Nephron progenitor cell (in vitro differentiated cells): ENCODE data around the gene CLEC16A.
A peak's percentile ranks its signal among the peaks of the same experiment; 100 is the strongest.

Experiments used
- DNase-seq: peaks from one replicate; pipeline ENCODE4 v3.0.0; 2021
- H3K27ac Mint-ChIP-seq: 2 replicates; pipeline ENCODE4 v1.8.0; 2021; ENCODE audit warnings: mild to moderate bottlenecking, moderate library complexity, mixed read lengths
- H3K27me3 Mint-ChIP-seq: 2 replicates; pipeline ENCODE4 v1.8.0; 2021; ENCODE audit warnings: mild to moderate bottlenecking, low read depth, mixed read lengths; ENCODE audit not compliant: poor library complexity
- H3K36me3 Mint-ChIP-seq: 2 replicates; pipeline ENCODE4 v1.8.0; 2021; ENCODE audit warnings: low read depth, mixed read lengths
- H3K4me1 Mint-ChIP-seq: 2 replicates; pipeline ENCODE4 v1.8.0; 2021; ENCODE audit warnings: mixed read lengths
- H3K4me3 Mint-ChIP-seq: 2 replicates; pipeline ENCODE4 v1.8.0; 2021; ENCODE audit warnings: mild to moderate bottlenecking, moderate library complexity, mixed read lengths
- H3K9me3 Mint-ChIP-seq: 2 replicates; pipeline ENCODE4 v1.8.0; 2021; ENCODE audit warnings: mild to moderate bottlenecking, moderate library complexity, mixed read lengths
- TF ChIP-seq, protein P1 (sequence below): fragments of 200-600 bp; sonication (generic); IDR thresholded peaks from 2 replicates; pipeline ENCODE4 v1.5.0; 2021; ENCODE audit warnings: antibody characterized with exemption

The CLEC16A gene

DNA sequence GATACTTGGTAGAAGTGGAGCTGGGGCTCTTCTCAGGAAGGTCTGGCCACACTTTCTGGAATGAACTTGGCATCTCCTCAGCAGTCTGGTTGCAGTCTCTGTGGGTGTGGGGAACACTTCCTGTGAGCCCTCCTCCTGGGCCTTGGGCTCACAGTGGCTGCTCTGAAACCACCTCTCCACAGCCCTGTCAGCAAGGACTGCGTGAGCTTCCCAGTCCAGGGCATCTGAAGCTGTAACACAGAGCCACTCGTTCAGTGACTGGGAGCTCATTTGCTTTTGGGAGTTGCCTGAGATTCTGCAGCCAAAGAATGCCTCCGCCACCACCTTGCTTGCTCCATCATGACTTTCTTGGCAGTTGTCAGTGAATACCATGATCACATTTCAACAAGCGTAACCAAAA lies 60.0 kb downstream of the CLEC16A start:
- no peak overlapping the region for H3K27ac Mint-ChIP-seq
- TF ChIP-seq, protein P1, sequence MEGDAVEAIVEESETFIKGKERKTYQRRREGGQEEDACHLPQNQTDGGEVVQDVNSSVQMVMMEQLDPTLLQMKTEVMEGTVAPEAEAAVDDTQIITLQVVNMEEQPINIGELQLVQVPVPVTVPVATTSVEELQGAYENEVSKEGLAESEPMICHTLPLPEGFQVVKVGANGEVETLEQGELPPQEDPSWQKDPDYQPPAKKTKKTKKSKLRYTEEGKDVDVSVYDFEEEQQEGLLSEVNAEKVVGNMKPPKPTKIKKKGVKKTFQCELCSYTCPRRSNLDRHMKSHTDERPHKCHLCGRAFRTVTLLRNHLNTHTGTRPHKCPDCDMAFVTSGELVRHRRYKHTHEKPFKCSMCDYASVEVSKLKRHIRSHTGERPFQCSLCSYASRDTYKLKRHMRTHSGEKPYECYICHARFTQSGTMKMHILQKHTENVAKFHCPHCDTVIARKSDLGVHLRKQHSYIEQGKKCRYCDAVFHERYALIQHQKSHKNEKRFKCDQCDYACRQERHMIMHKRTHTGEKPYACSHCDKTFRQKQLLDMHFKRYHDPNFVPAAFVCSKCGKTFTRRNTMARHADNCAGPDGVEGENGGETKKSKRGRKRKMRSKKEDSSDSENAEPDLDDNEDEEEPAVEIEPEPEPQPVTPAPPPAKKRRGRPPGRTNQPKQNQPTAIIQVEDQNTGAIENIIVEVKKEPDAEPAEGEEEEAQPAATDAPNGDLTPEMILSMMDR, result no peak
- DNase-seq, result no peak
- peaks cover 21% of the 10 kb centered on the region for H3K36me3 Mint-ChIP-seq
- H3K9me3 Mint-ChIP-seq, result no peaks in the 10 kb centered on the region
- H3K4me3 Mint-ChIP-seq, result no peak overlapping the region
- H3K4me1 Mint-ChIP-seq, result peaks cover 10% of the 10 kb centered on the region
- peaks cover 5% of the 10 kb centered on the region for H3K27me3 Mint-ChIP-seq

DNA sequence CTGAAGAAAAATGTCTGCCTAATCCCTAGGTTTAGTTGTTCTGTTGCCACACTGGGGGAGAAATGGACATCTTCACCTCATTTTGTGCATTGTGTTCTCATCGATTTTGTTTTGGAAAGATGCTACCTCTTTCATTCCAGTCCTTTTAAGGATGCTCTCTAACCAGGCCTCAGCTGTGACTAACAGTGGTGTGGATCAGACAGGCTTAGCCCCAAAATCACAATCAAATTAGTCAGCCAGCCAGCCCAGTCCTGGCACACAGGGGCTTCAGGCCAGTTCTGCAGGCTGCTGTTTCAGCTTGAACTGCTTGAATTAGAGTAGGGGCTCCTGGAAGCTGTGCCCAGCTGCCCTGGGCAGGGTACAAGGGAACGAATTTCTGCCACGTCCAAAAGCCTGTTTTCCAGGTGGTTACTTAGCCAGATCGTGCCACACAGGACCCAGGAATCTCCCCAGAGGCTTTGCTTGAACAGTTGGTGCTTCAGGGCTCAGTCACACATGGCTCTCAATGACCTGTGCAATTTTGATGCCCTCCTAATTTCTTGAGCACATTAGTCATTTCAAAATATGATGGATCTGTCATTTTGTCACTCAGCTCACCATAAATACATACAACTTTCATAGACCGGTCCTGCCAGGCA lies 60.7 kb downstream of the CLEC16A start:
- Mint-ChIP-seq H3K36me3 (peaks cover 26% of the 10 kb centered on the region), H3K27ac (no peak overlapping the region), H3K27me3 (peaks cover 5% of the 10 kb centered on the region), H3K4me1 (peaks cover 10% of the 10 kb centered on the region), H3K4me3 (no peak overlapping the region), H3K9me3 (no peaks in the 10 kb centered on the region)
- TF ChIP-seq, protein P1, result no peak
- DNase-seq, result no peak

DNA sequence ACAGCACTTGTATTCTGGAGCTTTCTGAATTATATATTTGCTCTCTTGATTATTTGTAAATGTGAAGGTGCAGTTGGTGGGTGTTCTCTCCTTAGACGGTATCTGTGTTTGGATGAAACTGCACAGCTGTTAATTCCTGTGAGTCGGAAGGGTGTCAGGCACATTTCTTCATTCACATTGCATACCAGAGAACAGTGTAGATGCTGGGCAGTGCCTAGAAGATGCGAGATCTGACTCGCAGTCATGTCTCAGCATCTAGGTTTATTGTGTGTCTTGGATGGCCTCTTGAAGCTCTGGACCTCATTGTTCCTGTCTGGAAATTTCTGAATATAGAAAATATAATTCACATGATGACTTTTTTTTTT lies 61.2 kb downstream of the CLEC16A start:
- Mint-ChIP-seq H3K27me3 (peaks cover 5% of the 10 kb centered on the region), H3K27ac (peak overlapping the region; percentile 2), H3K36me3 (peaks cover 30% of the 10 kb centered on the region), H3K9me3 (no peaks in the 10 kb centered on the region), H3K4me1 (peaks cover 10% of the 10 kb centered on the region), H3K4me3 (no peak overlapping the region)
- no peak for DNase-seq
- TF ChIP-seq, protein P1, result no peak

DNA sequence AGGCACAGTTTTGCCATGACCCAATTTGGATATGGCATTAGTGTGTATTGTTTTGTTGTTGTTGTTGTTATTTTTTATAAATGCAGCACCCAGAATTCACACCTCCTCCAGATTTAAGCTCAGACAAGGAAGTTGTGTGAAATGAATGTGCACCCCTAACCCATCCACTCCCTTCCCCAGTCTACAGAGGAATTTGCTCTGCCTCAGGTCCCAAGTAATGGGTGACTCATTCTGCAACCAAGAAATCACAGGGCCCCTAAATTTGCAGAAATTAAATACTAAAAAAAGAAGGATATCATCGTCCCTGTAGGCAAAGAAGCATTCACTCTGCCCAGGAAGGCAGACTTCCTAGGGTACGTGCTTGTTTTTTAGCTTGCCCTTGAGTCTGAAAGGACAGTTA lies 62.3 kb downstream of the CLEC16A start:
- Mint-ChIP-seq H3K27me3 (peaks cover 5% of the 10 kb centered on the region), H3K27ac (no peak overlapping the region), H3K36me3 (peaks cover 41% of the 10 kb centered on the region), H3K4me1 (peaks cover 10% of the 10 kb centered on the region), H3K9me3 (peaks cover 2% of the 10 kb centered on the region), H3K4me3 (no peak overlapping the region)
- TF ChIP-seq, protein P1, result no peak
- no peak for DNase-seq

DNA sequence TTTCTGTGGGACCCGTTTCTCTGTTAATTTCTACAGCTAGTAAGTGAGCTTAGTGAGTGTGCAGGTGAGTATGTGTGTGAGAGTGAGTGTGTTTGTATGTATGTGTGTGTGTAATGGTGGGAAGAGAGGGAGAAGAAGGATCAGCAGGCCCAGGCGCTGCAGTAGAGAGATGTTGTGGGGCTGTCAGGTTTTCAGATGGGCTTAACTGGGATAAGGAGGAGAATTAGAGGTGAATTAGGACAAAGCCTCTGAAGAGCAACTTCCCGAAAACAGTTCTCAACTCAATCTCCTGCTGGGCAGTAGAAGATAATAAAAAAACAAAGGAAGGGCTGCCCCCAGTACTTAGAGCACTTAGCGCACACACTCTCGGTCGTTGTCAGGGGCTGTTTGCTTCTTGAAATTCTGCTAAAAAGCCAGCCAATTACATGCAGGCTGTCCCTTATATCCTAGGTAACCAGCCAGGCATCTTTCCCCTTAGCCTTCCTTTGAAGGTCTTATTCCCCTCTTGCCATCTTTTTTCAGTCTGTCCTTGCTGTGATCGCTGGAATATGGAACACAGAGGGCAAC lies 63.4 kb downstream of the CLEC16A start:
- no peak for DNase-seq
- H3K27ac Mint-ChIP-seq, result peak overlapping the region; percentile 30

More for the DNA sequence above, 63.4 kb downstream of the CLEC16A start:
- H3K36me3 Mint-ChIP-seq, result peaks cover 51% of the 10 kb centered on the region
- no peak overlapping the region for H3K4me3 Mint-ChIP-seq
- TF ChIP-seq, protein P1, result no peak
- peaks cover 11% of the 10 kb centered on the region for H3K9me3 Mint-ChIP-seq
- H3K27me3 Mint-ChIP-seq, result peaks cover 5% of the 10 kb centered on the region
- peaks cover 10% of the 10 kb centered on the region for H3K4me1 Mint-ChIP-seq
